Motor neuron (in vitro differentiated cells): ENCODE measurements around the gene PLB1. TPM values are rescaled to one million over a fixed set of nuclear protein-coding genes. Genes with fewer than 3 reads are reported as not detected.
A peak's percentile ranks its signal among the peaks of the same experiment; 100 is the strongest.

Source experiments
- ATAC-seq, 8 experiments: fragments of 200-7000 bp; cut with Tn5 transposase; replicated peaks in 6 of 8; 2 replicates each; pipeline ENCODE4 v1.8.0; 2021; ENCODE audit warnings: mild to moderate bottlenecking in 8 of 8, moderate library complexity in 8 of 8
- H3K27ac ChIP-seq, 2 donors: fragments of 250-450 bp; sonication (Bioruptor Pico); 2 replicates each; pipeline ENCODE4 v1.9.0; 2021; ENCODE audit warnings: antibody characterized with exemption in 2 of 2, mild to moderate bottlenecking in 2 of 2, moderate library complexity in 1 of 2
- H3K4me1 ChIP-seq, 2 donors: fragments of 250-450 bp; sonication (Bioruptor Pico); replicated peaks in 1 of 2; 2 replicates each; pipeline ENCODE4 v1.6.1; 2021; ENCODE audit warnings: antibody characterized with exemption in 2 of 2, mild to moderate bottlenecking in 2 of 2, moderate library complexity in 1 of 2
- H3K4me3 ChIP-seq, 5 donors: fragments of 250-450 bp; sonication (Bioruptor Pico); 2 replicates each; pipeline ENCODE4 v1.9.0; 2021; ENCODE audit warnings: antibody characterized with exemption in 5 of 5, mild to moderate bottlenecking in 5 of 5, moderate library complexity in 4 of 5
- WGBS, 10 experiments: fragments of 450-650 bp; shearing (Covaris generic); methylation state at CpG; one replicate each; pipeline ENCODE4 v1.0.0; 2022; 5-methylcytosine and 5-hydroxymethylcytosine counted together
- in situ Hi-C, 9 experiments: fragments of 400-800 bp; cut with MboI; loops; one replicate each; pipeline ENCODE4 v1.15.0; 2021; ENCODE audit warnings: low sequenced_read_pairs in 9 of 9, low pct_unique_long_range_greater_than_20kb in 2 of 9; ENCODE audit not compliant: unreplicated experiment in 9 of 9
- total RNA-seq, 8 experiments: library from RNA; unstranded; fragments of 300-600 nt; gene quantifications; 2 replicates each; pipeline versions ENCODE4 v1.2.3 to v1.2.4, GENCODE V29; 2022

Gene PLB1
- total RNA-seq, 8 experiments from 2014 or later, result 0.49 to 3.3 (median 1.3) TPM

GRCh38 chr2:28565720-28566295 is 69.9 kb downstream of the PLB1 start:
- Histone ChIP-seq H3K4me3 (no peak overlapping the region), H3K4me1 (peaks cover 2 to 5% of the 10 kb centered on the region in 2 donors), H3K27ac (no peak overlapping the region)
- in situ Hi-C loops, result no loop called here
- WGBS, 10 experiments, result 40 to 75% (median 60%) methylated on average over 1 to 3 of the region's 3 CpGs; no CpG with 5 or more reads in 5 of the 10 experiments
- ATAC-seq, result no peak

- ATAC-seq, result peak; percentile 92 to 95 (median 94)
- Histone ChIP-seq H3K4me3 (peak overlapping the region; percentile 30 to 39 (median 36)), H3K4me1 (peaks cover 2 to 5% of the 10 kb centered on the region in 2 donors), H3K27ac (peak overlapping the region in 1 of 2 donors; percentile 60)
- 0 to 1% (median 0%) methylated on average over 1 to 20 of the region's 38 CpGs; no CpG with 5 or more reads in 5 of the 10 experiments for WGBS, 10 experiments
- in situ Hi-C loops, result no loop called here
Observed at GRCh38 chr2:28566521-28567041, 70.7 kb downstream of the PLB1 start.

- peaks cover 2 to 5% of the 10 kb centered on the region in 2 donors for H3K4me1 ChIP-seq
- ATAC-seq, result peak; percentile 39 to 69 (median 62)
- peak overlapping the region; percentile 30 to 39 (median 36) for H3K4me3 ChIP-seq
- H3K27ac ChIP-seq, result peak overlapping the region in 1 of 2 donors; percentile 13
- WGBS, 10 experiments, result 0 to 20% (median 2%) methylated on average over 1 to 11 of the region's 14 CpGs; no CpG with 5 or more reads in 3 of the 10 experiments
- in situ Hi-C loops, result no loop called here
Observed at GRCh38 chr2:28567061-28567471, 71.2 kb downstream of the PLB1 start.

- in situ Hi-C loops, result no loop called here
- no peak overlapping the region for H3K27ac ChIP-seq
- ATAC-seq, result no peak
- WGBS, 10 experiments, result 50 to 100% (median 93%) methylated on average over 1 to 2 of the region's 2 CpGs; no CpG with 5 or more reads in 4 of the 10 experiments
- H3K4me1 ChIP-seq, result peaks cover 2 to 5% of the 10 kb centered on the region in 2 donors
- no peak overlapping the region for H3K4me3 ChIP-seq
Observed at GRCh38 chr2:28568036-28568435, 72.2 kb downstream of the PLB1 start.

GRCh38 chr2:28568533-28568932 is 72.7 kb downstream of the PLB1 start:
- in situ Hi-C loops, result no loop called here
- H3K4me3 ChIP-seq, result no peak overlapping the region
- ATAC-seq, result no peak
- WGBS, 10 experiments, result 28 to 100% (median 74%) methylated on average over 1 to 4 of the region's 5 CpGs; no CpG with 5 or more reads in 2 of the 10 experiments
- no peak overlapping the region for H3K27ac ChIP-seq
- H3K4me1 ChIP-seq, result peaks cover 2 to 5% of the 10 kb centered on the region in 2 donors

- Histone ChIP-seq H3K4me1 (peaks cover 2 to 5% of the 10 kb centered on the region in 2 donors), H3K4me3 (no peak overlapping the region), H3K27ac (no peak overlapping the region)
- ATAC-seq, result no peak
- WGBS, 10 experiments, result 81 to 100% (median 97%) methylated on average over 1 to 6 of the region's 6 CpGs; no CpG with 5 or more reads in 2 of the 10 experiments
- in situ Hi-C loops, result no loop called here
Observed at GRCh38 chr2:28570431-28570830, 74.6 kb downstream of the PLB1 start.

GRCh38 chr2:28576714-28577113 is 80.9 kb downstream of the PLB1 start:
- in situ Hi-C loops, result loop anchor here in 7 of 9 experiments (25.0 kb wide), 3 partner anchors 111 to 186 kb away; partner anchors contain the start of gene PPP1CB (in 6 of the 7)
- no peaks in the 10 kb centered on the region for H3K4me1 ChIP-seq
- WGBS, 10 experiments, result 60 to 100% (median 83%) methylated on average over 1 to 5 of the region's 5 CpGs; no CpG with 5 or more reads in 1 of the 10 experiments
- H3K4me3 ChIP-seq, result no peak overlapping the region
- H3K27ac ChIP-seq, result no peak overlapping the region
- no peak for ATAC-seq

- 66 to 100% (median 86%) methylated on average over 1 to 11 of the region's 16 CpGs; no CpG with 5 or more reads in 2 of the 10 experiments for WGBS, 10 experiments
- no peak overlapping the region for H3K27ac ChIP-seq
- ATAC-seq, result no peak
- in situ Hi-C loops, result loop anchor here in 7 of 9 experiments (25.0 kb wide), 3 partner anchors 109 to 184 kb away; partner anchors contain the start of gene PPP1CB (in 6 of the 7)
- no peak overlapping the region for H3K4me3 ChIP-seq
- peaks cover 0 to 5% of the 10 kb centered on the region in 2 donors for H3K4me1 ChIP-seq
Observed at GRCh38 chr2:28577791-28578680, 82.2 kb downstream of the PLB1 start.

- Histone ChIP-seq H3K4me1 (peaks cover 3 to 7% of the 10 kb centered on the region in 2 donors), H3K27ac (no peak overlapping the region), H3K4me3 (no peak overlapping the region)
- in situ Hi-C loops, result loop anchor here in 7 of 9 experiments (25.0 kb wide), 3 partner anchors 109 to 184 kb away; partner anchors contain the start of gene PPP1CB (in 6 of the 7)
- WGBS, 10 experiments, result 33 to 100% (median 80%) methylated on average over 1 to 2 of the region's 2 CpGs; no CpG with 5 or more reads in 1 of the 10 experiments
- peak in 3 of 8 experiments; percentile 11 to 62 (median 25) for ATAC-seq
Observed at GRCh38 chr2:28578774-28579173, 82.9 kb downstream of the PLB1 start.

GRCh38 chr2:28579606-28580005 is 83.7 kb downstream of the PLB1 start:
- no peak for ATAC-seq
- H3K27ac ChIP-seq, result no peak overlapping the region
- 41 to 100% (median 80%) methylated on average over 1 to 3 of the region's 3 CpGs; no CpG with 5 or more reads in 3 of the 10 experiments for WGBS, 10 experiments
- in situ Hi-C loops, result loop anchor here in 8 of 9 experiments (10.0 to 25.0 kb wide), 4 partner anchors 108 to 183 kb away; partner anchors contain the start of gene PPP1CB (in 7 of the 8)
- H3K4me3 ChIP-seq, result no peak overlapping the region
- peaks cover 11 to 15% of the 10 kb centered on the region in 2 donors for H3K4me1 ChIP-seq

GRCh38 chr2:28580078-28580477 is 84.2 kb downstream of the PLB1 start:
- in situ Hi-C loops, result loop anchor here in 8 of 9 experiments (10.0 to 25.0 kb wide), 4 partner anchors 107 to 182 kb away; partner anchors contain the start of gene PPP1CB (in 7 of the 8)
- no peak overlapping the region for H3K4me3 ChIP-seq
- peaks cover 13 to 18% of the 10 kb centered on the region in 2 donors for H3K4me1 ChIP-seq
- no peak overlapping the region for H3K27ac ChIP-seq
- no peak for ATAC-seq
- WGBS, 10 experiments, result 77 to 94% (median 81%) methylated on average over 1 to 4 of the region's 5 CpGs; no CpG with 5 or more reads in 5 of the 10 experiments

- 75 to 100% (median 90%) methylated on average over 1 to 4 of the region's 4 CpGs; no CpG with 5 or more reads in 1 of the 10 experiments for WGBS, 10 experiments
- no peak for ATAC-seq
- Histone ChIP-seq H3K4me3 (no peak overlapping the region), H3K4me1 (peaks cover 13 to 18% of the 10 kb centered on the region in 2 donors), H3K27ac (no peak overlapping the region)
- in situ Hi-C loops, result loop anchor here in 8 of 9 experiments (10.0 to 25.0 kb wide), 4 partner anchors 106 to 181 kb away; partner anchors contain the start of gene PPP1CB (in 7 of the 8)
Observed at GRCh38 chr2:28581312-28581711, 85.5 kb downstream of the PLB1 start.
